ENCODE results near the gene OR6K3. TPM values are rescaled to one million over a fixed set of nuclear protein-coding genes. Genes with fewer than 3 reads are reported as not detected.

Gene OR6K3
- total RNA-seq, 1 donor from 2014 or later = not detected

DNA sequence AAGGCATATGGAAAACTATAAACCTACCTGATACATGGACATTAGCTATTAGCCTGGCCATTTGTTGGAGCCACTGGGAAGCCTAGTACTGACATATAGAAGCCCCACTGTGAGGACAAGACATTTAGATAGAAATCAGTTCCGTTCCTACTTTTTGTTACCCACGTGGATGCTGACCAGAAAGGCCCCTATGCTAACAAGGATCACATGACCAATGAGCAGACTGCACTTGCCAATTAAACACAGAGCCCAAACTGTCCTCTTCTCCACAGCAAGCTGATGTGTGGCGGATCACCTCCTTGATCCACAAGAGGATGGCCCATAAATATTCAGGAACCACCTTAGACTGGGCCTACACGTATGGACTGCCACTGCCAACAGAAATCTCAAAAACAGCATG lies 11.2 kb upstream of the OR6K3 start:
- Histone ChIP-seq H3K4me1 (no peaks in the 10 kb centered on the region), H3K27ac (no peak overlapping the region), H3K27me3 (no peaks in the 10 kb centered on the region), H3K4me3 (no peak overlapping the region), H3K36me3 (no peaks in the 10 kb centered on the region), H3K9me3 (no peaks in the 10 kb centered on the region)
- intact Hi-C loops (cut with DNase I) = no loop called here
- DNase-seq (ENCODE audit: extremely low spot score in 2 of 2) = no peak
- TF ChIP-seq, protein P1, sequence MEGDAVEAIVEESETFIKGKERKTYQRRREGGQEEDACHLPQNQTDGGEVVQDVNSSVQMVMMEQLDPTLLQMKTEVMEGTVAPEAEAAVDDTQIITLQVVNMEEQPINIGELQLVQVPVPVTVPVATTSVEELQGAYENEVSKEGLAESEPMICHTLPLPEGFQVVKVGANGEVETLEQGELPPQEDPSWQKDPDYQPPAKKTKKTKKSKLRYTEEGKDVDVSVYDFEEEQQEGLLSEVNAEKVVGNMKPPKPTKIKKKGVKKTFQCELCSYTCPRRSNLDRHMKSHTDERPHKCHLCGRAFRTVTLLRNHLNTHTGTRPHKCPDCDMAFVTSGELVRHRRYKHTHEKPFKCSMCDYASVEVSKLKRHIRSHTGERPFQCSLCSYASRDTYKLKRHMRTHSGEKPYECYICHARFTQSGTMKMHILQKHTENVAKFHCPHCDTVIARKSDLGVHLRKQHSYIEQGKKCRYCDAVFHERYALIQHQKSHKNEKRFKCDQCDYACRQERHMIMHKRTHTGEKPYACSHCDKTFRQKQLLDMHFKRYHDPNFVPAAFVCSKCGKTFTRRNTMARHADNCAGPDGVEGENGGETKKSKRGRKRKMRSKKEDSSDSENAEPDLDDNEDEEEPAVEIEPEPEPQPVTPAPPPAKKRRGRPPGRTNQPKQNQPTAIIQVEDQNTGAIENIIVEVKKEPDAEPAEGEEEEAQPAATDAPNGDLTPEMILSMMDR (IDR thresholded peaks at IDR 0.05) = no peak
- TF ChIP-seq POLR2A (IDR thresholded peaks at IDR 0.05) (no peak), POLR2AphosphoS5 (IDR thresholded peaks at IDR 0.05; ENCODE audit: insufficient read depth in 1 of 2, low read depth in 1 of 2) (no peak)

DNA sequence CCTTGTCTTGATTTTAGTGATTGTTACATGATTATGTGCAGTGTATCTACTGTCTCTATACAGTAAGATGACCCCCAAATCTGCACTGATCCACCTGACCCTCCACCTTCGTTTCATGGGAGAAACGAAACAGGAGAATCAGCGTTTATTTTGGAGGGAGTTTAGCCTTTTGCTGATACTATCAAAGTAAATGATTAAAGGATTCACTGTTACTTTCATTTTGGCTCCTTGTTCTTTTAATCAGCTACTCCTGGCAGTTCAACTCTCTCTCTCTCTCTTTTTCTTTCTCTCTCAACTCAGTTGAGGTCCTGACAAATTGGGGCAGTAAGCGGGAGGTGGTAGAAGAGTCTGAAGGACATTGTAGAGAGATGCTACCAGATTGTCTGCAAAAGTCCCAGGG lies 9.9 kb upstream of the OR6K3 start:
- H3K4me1 ChIP-seq = no peaks in the 10 kb centered on the region
- no peaks in the 10 kb centered on the region for H3K27me3 ChIP-seq
- H3K9me3 ChIP-seq = no peaks in the 10 kb centered on the region
- DNase-seq (ENCODE audit: extremely low spot score in 2 of 2) = no peak
- H3K4me3 ChIP-seq = no peak overlapping the region
- TF ChIP-seq, protein P1 (IDR thresholded peaks at IDR 0.05) = no peak
- intact Hi-C loops (cut with DNase I) = no loop called here
- no peaks in the 10 kb centered on the region for H3K36me3 ChIP-seq
- H3K27ac ChIP-seq = no peak overlapping the region

DNA sequence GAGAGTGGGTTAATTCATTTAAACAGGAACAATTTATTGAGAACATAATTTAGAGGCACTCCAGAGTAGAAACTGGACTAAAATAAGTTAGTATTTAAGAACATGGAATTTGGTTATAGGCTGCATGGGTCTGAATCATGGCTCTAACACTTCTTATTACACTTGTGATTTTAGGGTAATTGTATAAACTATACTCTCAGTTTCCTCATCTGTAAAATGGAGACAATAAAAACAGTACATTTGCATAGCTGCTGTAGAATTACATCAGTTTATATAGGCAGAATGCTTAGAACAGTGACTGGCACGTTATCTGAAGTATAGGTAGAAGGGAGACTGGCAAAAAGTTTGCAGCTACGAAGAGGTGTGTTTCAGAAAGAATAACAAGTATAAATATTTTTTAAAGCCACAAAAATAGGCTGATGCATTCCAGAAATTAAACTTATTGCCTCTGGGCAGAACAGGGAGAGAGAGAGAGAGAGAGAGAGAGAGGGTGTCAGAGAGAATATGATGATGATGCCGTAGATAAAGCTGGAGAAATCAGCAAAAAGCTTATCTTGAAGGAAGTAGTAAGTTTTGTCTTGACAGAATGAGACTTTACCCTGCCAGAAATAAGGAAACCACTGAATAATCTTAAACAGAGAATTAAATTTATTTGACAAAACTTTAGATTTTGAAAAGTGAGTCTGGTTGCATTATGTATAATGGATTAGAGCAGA lies 8.1 kb upstream of the OR6K3 start:
- Histone ChIP-seq H3K4me1 (no peaks in the 10 kb centered on the region), H3K27ac (no peak overlapping the region), H3K9me3 (no peaks in the 10 kb centered on the region), H3K36me3 (no peaks in the 10 kb centered on the region), H3K4me3 (no peak overlapping the region), H3K27me3 (no peaks in the 10 kb centered on the region)
- intact Hi-C loops (cut with DNase I) = no loop called here
- TF ChIP-seq POLR2AphosphoS5 (IDR thresholded peaks at IDR 0.05; ENCODE audit: insufficient read depth in 1 of 2, low read depth in 1 of 2) = no peak
- TF ChIP-seq POLR2A (IDR thresholded peaks at IDR 0.05) = no peak
- no peak for DNase-seq (ENCODE audit: extremely low spot score in 2 of 2)

DNA sequence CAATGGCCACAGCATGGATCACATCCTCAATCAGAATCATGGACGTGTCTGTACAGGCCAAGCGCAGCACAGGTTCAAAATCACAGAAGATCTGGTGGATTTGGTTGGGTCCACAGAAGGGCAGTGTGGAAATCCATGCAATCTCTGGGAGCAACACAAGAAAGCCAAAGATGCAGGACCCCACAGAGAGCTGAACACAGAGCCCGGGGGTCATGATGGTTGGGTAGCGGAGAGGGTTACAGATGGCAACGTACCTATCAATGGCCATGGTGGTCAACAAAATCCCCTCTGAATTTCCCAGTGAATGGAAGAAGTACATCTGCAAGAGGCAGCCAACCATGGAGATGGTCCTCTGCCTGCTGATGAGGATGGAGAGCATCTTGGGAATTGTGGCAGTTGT lies 3.9 kb upstream of the OR6K3 start:
- Histone ChIP-seq H3K27ac (no peak overlapping the region), H3K36me3 (no peaks in the 10 kb centered on the region), H3K27me3 (no peaks in the 10 kb centered on the region), H3K4me1 (no peaks in the 10 kb centered on the region), H3K9me3 (no peaks in the 10 kb centered on the region), H3K4me3 (no peak overlapping the region)
- intact Hi-C loops (cut with DNase I) = no loop called here
- DNase-seq (ENCODE audit: extremely low spot score in 2 of 2) = peak in 1 of 2 donors; percentile 54
- TF ChIP-seq, protein P1 (IDR thresholded peaks at IDR 0.05) = no peak
- TF ChIP-seq POLR2A (IDR thresholded peaks at IDR 0.05) = no peak
- no peak for TF ChIP-seq POLR2AphosphoS5 (IDR thresholded peaks at IDR 0.05; ENCODE audit: insufficient read depth in 1 of 2, low read depth in 1 of 2)

DNA sequence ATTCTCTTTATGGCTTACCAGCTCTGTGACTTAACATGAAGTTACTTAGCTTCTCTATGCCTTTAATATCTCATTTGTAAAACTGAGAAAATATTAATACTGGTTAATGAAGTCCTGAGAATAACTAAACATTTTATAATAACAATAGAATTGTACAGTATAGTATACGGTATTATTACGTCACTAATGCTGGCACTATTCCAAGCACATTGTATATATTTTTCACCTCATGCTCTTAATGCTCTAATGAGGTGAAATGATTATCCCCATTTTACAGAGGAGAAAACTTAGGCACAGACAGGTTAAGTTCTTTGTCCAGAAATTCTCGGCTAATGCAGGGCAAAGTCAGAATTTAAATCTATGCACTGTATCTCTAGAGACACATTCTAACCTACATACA lies 856 bp downstream of the OR6K3 start:
- H3K4me1 ChIP-seq = no peaks in the 10 kb centered on the region
- TF ChIP-seq POLR2A (IDR thresholded peaks at IDR 0.05) (no peak), POLR2AphosphoS5 (IDR thresholded peaks at IDR 0.05; ENCODE audit: insufficient read depth in 1 of 2, low read depth in 1 of 2) (no peak)
- TF ChIP-seq, protein P1 (IDR thresholded peaks at IDR 0.05) = no peak
- H3K36me3 ChIP-seq = no peaks in the 10 kb centered on the region
- DNase-seq (ENCODE audit: extremely low spot score in 2 of 2) = no peak
- H3K4me3 ChIP-seq = no peak overlapping the region
- H3K9me3 ChIP-seq = no peaks in the 10 kb centered on the region
- H3K27ac ChIP-seq = no peak overlapping the region
- no peaks in the 10 kb centered on the region for H3K27me3 ChIP-seq
- intact Hi-C loops (cut with DNase I) = no loop called here

All from vagina (tissue), 2 donors.